BJ (cell line): ENCODE measurements around the gene PLET1. TPM values are rescaled to one million over a fixed set of nuclear protein-coding genes. Genes with fewer than 3 reads are reported as not detected.

Experiments used
- CTCF ChIA-PET: fragments of 350-600 bp; formaldehyde crosslinking; extraction: SDS; loops from one replicate; lab custom pipeline; 2021; ENCODE audit warnings: antibody characterized with exemption, inconsistent platforms; lab: Yijun Ruan, JAX
- POLR2A ChIA-PET: fragments of 300-600 bp; sonication (Branson Sonifier 250); formaldehyde crosslinking; extraction: SDS; loops from one replicate; lab custom pipeline; 2021; ENCODE audit warnings: antibody characterized with exemption; lab: Charles Lee
- DNase-seq: peaks from one replicate; pipeline ENCODE4 v3.0.0-alpha.2; 2011; ENCODE audit warnings: low read depth
- H3K27me3 ChIP-seq: 2 replicates; pipeline ENCODE4 v1.6.0; 2011; ENCODE audit warnings: low read length; ENCODE audit not compliant: control insufficient read depth, insufficient read depth
- H3K36me3 ChIP-seq: 2 replicates; pipeline ENCODE4 v1.5.1; 2011; ENCODE audit warnings: low read length; ENCODE audit not compliant: control insufficient read depth, insufficient read depth
- H3K4me3 ChIP-seq: 2 replicates; pipeline ENCODE4 v1.5.1; 2011; ENCODE audit warnings: low read depth, mild to moderate bottlenecking, control low read depth, low read length
- CTCF ChIP-seq: IDR thresholded peaks from 2 replicates; pipeline ENCODE4 v1.5.1; 2011; ENCODE audit warnings: low read depth, mild to moderate bottlenecking, control low read depth, inconsistent platforms, low read length, moderate library complexity; ENCODE audit not compliant: insufficient read depth
- polyA plus RNA-seq: library from polyadenylated mRNA; depleted of rRNA; stranded (reverse); fragments of >200 nt; gene quantifications from 2 replicates; pipeline ENCODE4 v1.2.3, GENCODE V29; 2011

PLET1 gene
- polyA plus RNA-seq, 1 experiment: not detected

DNA sequence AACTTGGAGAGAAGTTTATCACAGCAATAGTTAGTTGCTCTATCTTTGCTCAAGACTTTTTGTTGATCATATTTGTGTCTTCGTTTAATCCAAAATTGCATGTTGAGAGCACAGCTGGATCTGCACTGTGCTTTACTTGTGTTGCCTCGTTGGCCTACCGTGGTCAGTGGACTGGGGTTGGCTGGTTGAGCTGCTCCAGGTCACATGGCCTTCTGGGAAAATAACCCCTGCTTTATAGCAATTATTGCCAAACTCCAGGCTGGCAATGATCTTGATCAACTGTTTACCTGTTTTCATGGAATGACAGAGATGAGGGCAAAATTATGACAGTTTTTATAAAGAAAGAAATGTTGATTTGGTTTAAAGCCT, 5.7 kb upstream of the PLET1 start:
- H3K27me3 ChIP-seq: no peaks in the 10 kb centered on the region
- DNase-seq: no peak
- no peak for TF ChIP-seq CTCF
- ChIA-PET POLR2A (no interaction called here), CTCF (interaction anchor here (0.7 to 2.9 kb wide), 3 partner anchors 9 to 46 kb away, joined by 3 to 13 read pairs (median 5); no protein-coding TSS in a partner anchor)
- no peaks in the 10 kb centered on the region for H3K36me3 ChIP-seq
- no peak overlapping the region for H3K4me3 ChIP-seq

DNA sequence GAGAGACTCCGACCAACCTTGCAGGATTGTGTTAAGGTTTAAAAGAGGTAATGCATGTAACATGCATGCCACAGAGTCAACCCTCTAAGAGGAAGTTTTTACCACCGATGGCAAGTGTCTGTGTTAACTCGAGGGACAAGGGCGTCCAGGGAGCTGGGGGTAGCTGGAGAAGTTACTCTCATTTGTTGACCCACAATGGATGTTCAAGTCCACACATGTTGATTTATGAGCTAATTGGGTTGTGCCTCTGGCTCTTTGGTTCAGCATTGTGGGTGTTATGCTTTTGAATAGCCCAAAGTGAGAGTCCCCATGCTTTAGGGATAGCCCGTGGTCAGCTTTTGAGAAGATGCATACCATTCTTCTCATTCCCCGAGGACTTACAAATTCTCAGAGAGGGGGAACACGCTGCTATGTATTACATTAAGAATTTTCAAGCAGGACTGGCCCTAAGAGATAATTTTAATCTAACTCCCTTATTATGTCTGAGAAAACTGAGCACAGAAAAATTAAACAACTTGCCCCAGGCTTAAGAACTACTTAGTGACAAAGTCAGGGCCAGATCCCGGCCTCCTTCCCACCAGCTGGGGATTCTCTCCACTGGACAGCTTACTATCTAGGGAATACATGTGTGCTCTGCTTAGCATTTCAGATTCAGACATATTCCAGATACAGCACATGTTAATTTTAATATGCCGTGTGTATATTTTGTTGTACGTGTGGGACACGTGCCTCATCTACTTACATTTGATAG, 5.2 kb upstream of the PLET1 start:
- no peaks in the 10 kb centered on the region for H3K27me3 ChIP-seq
- no peak for TF ChIP-seq CTCF
- peak; percentile 88 for DNase-seq
- H3K36me3 ChIP-seq: no peaks in the 10 kb centered on the region
- ChIA-PET CTCF (interaction anchor here (2.2 to 2.9 kb wide), 2 partner anchors 14 to 46 kb away, joined by 5 to 13 read pairs; no protein-coding TSS in a partner anchor), POLR2A (no interaction called here)
- no peak overlapping the region for H3K4me3 ChIP-seq

DNA sequence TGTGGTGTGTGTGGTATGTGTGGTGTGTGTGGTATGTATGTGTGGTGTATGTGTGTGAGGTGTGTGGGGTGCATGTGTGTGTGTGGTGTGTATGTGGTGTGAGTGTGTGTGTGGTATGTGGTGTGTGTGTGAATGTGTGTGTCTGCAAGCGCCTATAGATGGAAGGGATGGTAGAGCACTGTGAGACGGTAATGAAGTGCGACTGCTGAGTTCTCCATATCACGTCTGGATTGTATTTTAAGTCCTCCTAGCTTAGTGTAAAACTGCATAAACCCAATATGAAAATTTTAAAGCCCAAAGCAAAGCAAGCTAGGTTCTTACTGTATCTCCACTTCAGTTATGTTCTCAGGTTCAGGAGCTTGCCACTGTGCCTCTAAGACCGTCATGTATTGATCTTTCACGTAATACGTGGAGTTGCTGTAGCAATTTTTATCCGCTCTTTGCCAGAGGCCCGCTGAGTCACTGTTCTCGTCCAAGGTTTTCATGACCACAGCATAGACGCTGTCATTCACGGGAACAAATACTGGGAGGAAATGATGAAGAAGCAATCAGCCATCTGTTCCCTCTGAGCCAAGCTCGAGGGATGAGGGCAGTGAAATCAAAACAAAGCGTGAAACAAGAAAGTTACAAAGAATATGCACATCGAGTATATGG, 5.5 kb downstream of the PLET1 start:
- no peak overlapping the region for H3K4me3 ChIP-seq
- H3K27me3 ChIP-seq: no peaks in the 10 kb centered on the region
- DNase-seq: no peak
- ChIA-PET CTCF (interaction anchor here (0.8 kb wide), 1 partner anchor 35 kb away, joined by 3 read pairs; no protein-coding TSS in a partner anchor), POLR2A (no interaction called here)
- H3K36me3 ChIP-seq: no peaks in the 10 kb centered on the region
- TF ChIP-seq CTCF: no peak

- ChIA-PET POLR2A (no interaction called here), CTCF (interaction anchor here (1.0 kb wide), 1 partner anchor 26 kb away, joined by 4 read pairs; no protein-coding TSS in a partner anchor)
- Histone ChIP-seq H3K4me3 (no peak overlapping the region), H3K36me3 (no peaks in the 10 kb centered on the region), H3K27me3 (no peaks in the 10 kb centered on the region)
- TF ChIP-seq CTCF: no peak
- no peak for DNase-seq
These were observed 6.9 kb downstream of the PLET1 start for GRCh38 chr11:112253605-112254242.
